K562 (cell line): ENCODE results near the gene ZNF487. TPM values are rescaled to one million over a fixed set of nuclear protein-coding genes. Genes with fewer than 3 reads are reported as not detected.
A peak's percentile ranks its signal among the peaks of the same experiment; 100 is the strongest.

Experiments used
- ATF6 ChIP-seq: sonication (generic); formaldehyde crosslinking; IDR thresholded peaks from 2 replicates; pipeline ENCODE4 v1.4.0; 2020; ENCODE audit warnings: mild to moderate bottlenecking, missing genetic modification reagents
- CREB1 ChIP-seq, 2 experiments: sonication (generic) in 1 of 2; formaldehyde crosslinking in 1 of 2; IDR thresholded peaks; 2 replicates each; pipeline versions ENCODE4 v1.6.1 to v1.8.0; 2012 to 2022; ENCODE audit warnings: inconsistent platforms in 1 of 2, mild to moderate bottlenecking in 1 of 2, missing genetic modification reagents in 1 of 2, moderate library complexity in 1 of 2
- DNMT1 ChIP-seq: fragments of 450-650 bp; IDR thresholded peaks from 2 replicates; pipeline ENCODE4 v1.6.1; 2016; ENCODE audit warnings: antibody characterized with exemption, mild to moderate bottlenecking
- FIP1L1 ChIP-seq: fragments of 200-400 bp; formaldehyde crosslinking; IDR thresholded peaks from 2 replicates; pipeline ENCODE4 v1.6.1; 2018; ENCODE audit warnings: mild to moderate bottlenecking, low read depth, low read length; ENCODE audit not compliant: poor library complexity, severe bottlenecking
- FOXJ2 ChIP-seq: fragments of 200-800 bp; sonication (Bioruptor generic); IDR thresholded peaks from 2 replicates; pipeline ENCODE4 v1.6.1; 2016; ENCODE audit warnings: missing genetic modification characterization, missing compliant biosample characterization
- HES1 ChIP-seq: fragments of 450-650 bp; IDR thresholded peaks from 2 replicates; pipeline ENCODE4 v1.6.1; 2016; ENCODE audit warnings: low read depth, mild to moderate bottlenecking, moderate library complexity
- MAFG ChIP-seq: fragments of 450-650 bp; conservative IDR thresholded peaks from 2 replicates; pipeline ENCODE4 v1.6.1; 2016; ENCODE audit warnings: missing genetic modification characterization, missing compliant biosample characterization
- NR4A1 ChIP-seq, 2 experiments: fragments of 250-450 bp in 1 of 2; fragments of 450-650 bp in 1 of 2; sonication (Bioruptor Pico) in 1 of 2; IDR thresholded peaks; 2 replicates each; pipeline versions ENCODE4 v1.4.0 to v1.6.1; 2016 to 2020; ENCODE audit warnings: mild to moderate bottlenecking in 2 of 2, missing compliant biosample characterization in 1 of 2, missing genetic modification characterization in 1 of 2, moderate library complexity in 1 of 2
- RBM15 ChIP-seq: fragments of 200-400 bp; formaldehyde crosslinking; IDR thresholded peaks from 2 replicates; pipeline ENCODE4 v1.6.1; 2018; ENCODE audit warnings: mild to moderate bottlenecking, low read length, moderate library complexity; ENCODE audit not compliant: insufficient read depth
- RBM25 ChIP-seq: fragments of 200-400 bp; formaldehyde crosslinking; IDR thresholded peaks from 2 replicates; pipeline ENCODE4 v1.6.1; 2018; ENCODE audit warnings: low read length, low read depth, moderate library complexity; ENCODE audit not compliant: severe bottlenecking
- SAFB ChIP-seq: fragments of 200-400 bp; formaldehyde crosslinking; IDR thresholded peaks from 2 replicates; pipeline ENCODE4 v1.6.1; 2017; ENCODE audit warnings: low read depth, low read length, borderline replicate concordance
- SAP30 ChIP-seq: fragments of 200-600 bp; sonication (generic); IDR thresholded peaks from 2 replicates; pipeline ENCODE4 v1.6.1; 2012; ENCODE audit warnings: borderline replicate concordance, low read depth, mild to moderate bottlenecking, moderate library complexity, low read length, control low read depth, inconsistent platforms; ENCODE audit not compliant: insufficient read depth, poor library complexity, severe bottlenecking
- SNIP1 ChIP-seq: fragments of 450-650 bp; IDR thresholded peaks from 2 replicates; pipeline ENCODE4 v1.7.1; 2017; ENCODE audit warnings: low read depth, mild to moderate bottlenecking
- TCF3 ChIP-seq: sonication (generic); formaldehyde crosslinking; IDR thresholded peaks from 2 replicates; pipeline ENCODE4 v1.4.0; 2020; ENCODE audit warnings: mild to moderate bottlenecking, missing genetic modification reagents
- TEAD1 ChIP-seq, 2 experiments: fragments of 450-650 bp in 1 of 2; sonication (generic) in 1 of 2; formaldehyde crosslinking; IDR thresholded peaks; 2 replicates each; pipeline versions ENCODE4 v1.4.0 to v1.8.0; 2020 to 2022; ENCODE audit warnings: mild to moderate bottlenecking in 2 of 2, missing genetic modification reagents in 1 of 2
- TRIM28 ChIP-seq: fragments of 450-650 bp; IDR thresholded peaks from 2 replicates; pipeline ENCODE4 v1.6.1; 2017
- TSC22D4 ChIP-seq: fragments of 450-650 bp; IDR thresholded peaks from 2 replicates; pipeline ENCODE4 v1.6.1; 2016; ENCODE audit warnings: missing genetic modification characterization, missing biosample characterization, control low read depth
- ZBTB2 ChIP-seq: fragments of 450-650 bp; IDR thresholded peaks from 2 replicates; pipeline ENCODE4 v1.6.1; 2016; ENCODE audit warnings: antibody characterized with exemption
- ZBTB9 ChIP-seq: fragments of 450-650 bp; formaldehyde crosslinking; IDR thresholded peaks from 2 replicates; pipeline ENCODE4 v1.4.0; 2020; ENCODE audit warnings: mild to moderate bottlenecking, moderate library complexity
- ZNF224 ChIP-seq: sonication (generic); formaldehyde crosslinking; IDR thresholded peaks from 2 replicates; pipeline ENCODE4 v1.8.0; 2022; ENCODE audit warnings: mild to moderate bottlenecking, missing genetic modification reagents
- ZNF311 ChIP-seq: fragments of 250-450 bp; sonication (Bioruptor Pico); IDR thresholded peaks from 2 replicates; pipeline ENCODE4 v1.4.0; 2020; ENCODE audit warnings: mild to moderate bottlenecking, moderate library complexity
- ZNF384 ChIP-seq: IDR thresholded peaks from 2 replicates; pipeline ENCODE4 v1.6.1; 2012; ENCODE audit warnings: low read depth, low read length, improper control_type of control experiment
- polyA plus RNA-seq, 8 experiments: library from polyadenylated mRNA; depleted of rRNA in 4 of 8; stranded (reverse) in 5 of 8; unstranded in 3 of 8; fragments of >200 nt; fragmentation: Nextera tagmentation in 2 of 8; fragmentation: Illumina TruSeq in 1 of 8; extraction: Ambion mirVana in 2 of 8; extraction: Trizol in 1 of 8; gene quantifications; 2 replicates each; pipeline versions ENCODE4 v1.2.1 to v1.2.3, GENCODE V29; 2011 to 2014; ENCODE audit warnings: inconsistent platforms in 1 of 8, missing spikeins in 1 of 8
- total RNA-seq, 7 experiments: library from RNA; depleted of rRNA in 6 of 7; stranded (reverse); fragments of >200 nt in 6 of 7; fragmentation: Illumina TruSeq in 2 of 7; extraction: Trizol in 2 of 7; gene quantifications; 2 replicates each; pipeline versions ENCODE4 v1.2.1 to v1.2.3, GENCODE V29; 2011 to 2021; ENCODE audit warnings: low replicate concordance in 1 of 7

The ZNF487 gene
- total and polyA plus RNA-seq, 9 of the 15 experiments (the other 6 are each of a cell fraction or from before 2014, with no cell fraction given) = 1.9 to 6.5 (median 4.2) TPM

GRCh38 chr10:43408710-43409384 lies 28.1 kb upstream of the ZNF487 start, which contains the start of gene HNRNPF (continued):
- TF ChIP-seq ZBTB9 (peak; percentile 93), RBM15 (no peak), FOXJ2 (tag) (peak; percentile 99), FIP1L1 (peak; percentile 92), HES1 (no peak; the same call in 1 of the 2 replicates), ZNF384 (no peak), TCF3 (peak; percentile 51), DNMT1 (no peak), TSC22D4 (tag) (no peak), TRIM28 (0 out of 2 replicates have a peak, but pooled peaks have one; percentile 15), CREB1 (IDR thresholded peaks at IDR 0.05) (peak; percentile 96), CREB1 (CRISPR knock-in tag; IDR thresholded peaks at IDR 0.05) (peak; percentile 94), RBM25 (peak; percentile 22), SAFB (no peak), NR4A1 (CRISPR knock-in tag; IDR thresholded peaks at IDR 0.05) (peak; percentile 86; the same call in 1 of the 2 replicates), NR4A1 (tag; IDR thresholded peaks at IDR 0.05) (peak; percentile 30; the same call in 1 of the 2 replicates), MAFG (tag) (no peak), ATF6 (peak; percentile 98), SAP30 (peak; percentile 93), SNIP1 (no peak), ZNF224 (CRISPR knock-in tag) (no peak), TEAD1 (CRISPR knock-in tag; IDR thresholded peaks at IDR 0.05) (peak; percentile 78 to 85; a peak in 3 of 4 replicates), ZBTB2 (peak; percentile 51; the same call in 1 of the 2 replicates), ZNF311 (CRISPR knock-in tag) (0 out of 2 replicates have a peak, but pooled peaks have one; percentile 22)
